Spleen (tissue), 11 donors: Measurements from ENCODE around the gene GABRB1. TPM values are rescaled to one million over a fixed set of nuclear protein-coding genes. Genes with fewer than 3 reads are reported as not detected.

Source experiments
- DNase-seq: peaks from one replicate; pipeline ENCODE4 v3.0.0-alpha.2; 2020
- H3K27ac ChIP-seq, 8 donors: fragments of 200-600 bp; sonication (generic) in 7 of 8; 1 replicate in 4 of 8; 2 replicates in 4 of 8; pipeline versions ENCODE4 v1.5.0 to v1.8.0; 2016 to 2021; ENCODE audit warnings: inconsistent platforms in 4 of 8, mild to moderate bottlenecking in 4 of 8, moderate library complexity in 1 of 8
- H3K27me3 ChIP-seq, 7 donors: fragments of 200-600 bp; sonication (generic) in 6 of 7; replicated peaks in 1 of 7; 1 replicate in 4 of 7; 2 replicates in 3 of 7; pipeline versions ENCODE4 v1.5.0 to v1.8.0; 2016 to 2021; ENCODE audit warnings: inconsistent platforms in 3 of 7, mild to moderate bottlenecking in 1 of 7
- H3K36me3 ChIP-seq, 6 donors: fragments of 200-600 bp; sonication (generic) in 5 of 6; 1 replicate in 4 of 6; 2 replicates in 2 of 6; pipeline versions ENCODE4 v1.5.0 to v1.8.0; 2016 to 2021; ENCODE audit warnings: inconsistent platforms in 2 of 6
- H3K4me1 ChIP-seq, 6 donors: fragments of 200-600 bp; sonication (generic) in 5 of 6; 1 replicate in 3 of 6; 2 replicates in 3 of 6; pipeline versions ENCODE4 v1.5.0 to v1.8.0; 2016 to 2021; ENCODE audit warnings: inconsistent platforms in 3 of 6
- H3K4me3 ChIP-seq, 8 donors: fragments of 200-600 bp; sonication (generic) in 7 of 8; 1 replicate in 4 of 8; 2 replicates in 4 of 8; pipeline versions ENCODE4 v1.5.0 to v1.8.0; 2016 to 2021; ENCODE audit warnings: inconsistent platforms in 4 of 8, mild to moderate bottlenecking in 4 of 8, moderate library complexity in 2 of 8
- H3K9me3 ChIP-seq, 8 donors: fragments of 200-600 bp; sonication (generic) in 7 of 8; 1 replicate in 4 of 8; 2 replicates in 4 of 8; pipeline versions ENCODE4 v1.5.0 to v1.8.0; 2016 to 2021; ENCODE audit warnings: inconsistent platforms in 4 of 8
- CTCF ChIP-seq, 11 experiments: fragments of 200-600 bp in 7 of 11; fragments of 450-650 bp in 4 of 11; sonication (generic) in 4 of 11; IDR thresholded peaks in 8 of 11; conservative IDR thresholded peaks in 3 of 11; 1 replicate in 7 of 11; 2 replicates in 4 of 11; pipeline versions ENCODE4 v1.4.0 to v1.8.0; 2016 to 2021; ENCODE audit warnings: antibody characterized with exemption in 11 of 11, inconsistent platforms in 4 of 11, mild to moderate bottlenecking in 1 of 11
- POLR2A ChIP-seq, 3 donors: fragments of 450-650 bp; IDR thresholded peaks; one replicate each; pipeline ENCODE4 v1.5.1; 2017; ENCODE audit warnings: antibody characterized with exemption in 3 of 3, mild to moderate bottlenecking in 1 of 3
- POLR2AphosphoS5 ChIP-seq, 3 donors: sonication (generic); formaldehyde crosslinking; IDR thresholded peaks; one replicate each; pipeline ENCODE4 v1.5.1; 2017; ENCODE audit warnings: antibody characterized with exemption in 3 of 3
- WGBS, 5 donors: extraction: QIAGEN DNeasy Blood & Tissue Kit in 3 of 5; methylation state at CpG; one replicate each; pipeline versions ENCODE4 v1.1.5 to v1.1.7; 2013 to 2018; 5-methylcytosine and 5-hydroxymethylcytosine counted together
- intact Hi-C: fragments of 100-400 bp; cut with DNase I; formaldehyde crosslinking; loops from one replicate; pipeline ENCODE4 v1.15.0; 2023; ENCODE audit warnings: low total_unique reads
- polyA plus RNA-seq, 3 donors: library from polyadenylated mRNA; stranded (reverse); fragments of 200-250 nt; gene quantifications; one replicate each; pipeline ENCODE4 v1.2.1, GENCODE V29; 2013
- total RNA-seq, 7 donors: library from RNA; depleted of rRNA in 3 of 7; stranded (reverse); fragments of >200 nt in 3 of 7; fragmentation: NEBNext Ultra II Directional in 4 of 7; extraction: Animal tissue kit (Norgen Biotek cat#: 25700) in 4 of 7; gene quantifications; one replicate each; pipeline versions ENCODE4 v1.1.0 to v1.2.1, GENCODE V29; 2016 to 2021
- donor health status: healthy with polysubstance abuse.
- donor health status: DM: no; HTN: no; CAD: no; lungs with moderate emphysema.
- donor health status: DM: no; HTN: no; CAD: no.
- donor health status: Bipolar disorder and iron deficiency.
- donor health status: healthy.
- donor health status: DM: no; HTN: no; CAD: no.
- donor health status: DM: yes; HTN: yes; CAD: no.

The GABRB1 gene
- total and polyA plus RNA-seq, 10 donors: not detected

- Histone ChIP-seq H3K27ac (no peak overlapping the region), H3K9me3 (no peaks in the 10 kb centered on the region), H3K4me1 (no peaks in the 10 kb centered on the region), H3K4me3 (no peak overlapping the region), H3K27me3 (peaks cover 0 to 3% (median 0%) of the 10 kb centered on the region in 7 donors), H3K36me3 (no peaks in the 10 kb centered on the region)
- intact Hi-C loops: no loop called here
- 56 to 83% (median 74%) methylated on average over 1 of the region's 1 CpG for WGBS, 5 donors
- DNase-seq: no peak
- TF ChIP-seq POLR2AphosphoS5 (IDR thresholded peaks at IDR 0.05) (no peak), CTCF (IDR thresholded peaks at IDR 0.05 in 8 of 11, conservative IDR thresholded peaks at IDR 0.05 in 3 of 11) (no peak), POLR2A (IDR thresholded peaks at IDR 0.05) (no peak)
Measured at GRCh38 chr4:47106561-47106960, 75.2 kb downstream of the GABRB1 start.

- no peak for DNase-seq
- Histone ChIP-seq H3K4me1 (no peaks in the 10 kb centered on the region), H3K27me3 (peaks cover 0 to 3% (median 0%) of the 10 kb centered on the region in 7 donors), H3K9me3 (no peaks in the 10 kb centered on the region), H3K4me3 (no peak overlapping the region), H3K27ac (no peak overlapping the region), H3K36me3 (no peaks in the 10 kb centered on the region)
- 73 to 82% (median 79%) methylated on average over 2 of the region's 2 CpGs for WGBS, 5 donors
- no peak for TF ChIP-seq POLR2AphosphoS5 (IDR thresholded peaks at IDR 0.05)
- TF ChIP-seq POLR2A (IDR thresholded peaks at IDR 0.05): no peak
- TF ChIP-seq CTCF (IDR thresholded peaks at IDR 0.05 in 8 of 11, conservative IDR thresholded peaks at IDR 0.05 in 3 of 11): no peak
- intact Hi-C loops: no loop called here
Measured at GRCh38 chr4:47109379-47109778, 78.0 kb downstream of the GABRB1 start.

GRCh38 chr4:47110546-47111132 lies 79.3 kb downstream of the GABRB1 start:
- 87 to 96% (median 95%) methylated on average over 1 of the region's 1 CpG for WGBS, 5 donors
- no peaks in the 10 kb centered on the region for H3K36me3 ChIP-seq
- no peak for DNase-seq
- H3K4me3 ChIP-seq: no peak overlapping the region
- H3K27ac ChIP-seq: no peak overlapping the region
- H3K9me3 ChIP-seq: no peaks in the 10 kb centered on the region
- no peaks in the 10 kb centered on the region for H3K27me3 ChIP-seq
- H3K4me1 ChIP-seq: no peaks in the 10 kb centered on the region
- intact Hi-C loops: no loop called here
- TF ChIP-seq POLR2A (IDR thresholded peaks at IDR 0.05) (no peak), CTCF (IDR thresholded peaks at IDR 0.05 in 8 of 11, conservative IDR thresholded peaks at IDR 0.05 in 3 of 11) (no peak), POLR2AphosphoS5 (IDR thresholded peaks at IDR 0.05) (no peak)

GRCh38 chr4:47118192-47118929 lies 87.0 kb downstream of the GABRB1 start:
- Histone ChIP-seq H3K27ac (no peak overlapping the region), H3K4me1 (no peaks in the 10 kb centered on the region), H3K36me3 (no peaks in the 10 kb centered on the region), H3K27me3 (peaks cover 0 to 8% (median 0%) of the 10 kb centered on the region in 7 donors), H3K9me3 (no peaks in the 10 kb centered on the region), H3K4me3 (no peak overlapping the region)
- TF ChIP-seq POLR2AphosphoS5 (IDR thresholded peaks at IDR 0.05) (no peak), CTCF (IDR thresholded peaks at IDR 0.05 in 8 of 11, conservative IDR thresholded peaks at IDR 0.05 in 3 of 11) (no peak), POLR2A (IDR thresholded peaks at IDR 0.05) (no peak)
- intact Hi-C loops: no loop called here
- WGBS, 5 donors: 62 to 87% (median 71%) methylated on average over 3 of the region's 3 CpGs
- DNase-seq: no peak
